ENCODE results near the gene HUS1.

The HUS1 gene

GRCh38 chr7:47915616-47915976 is 63.8 kb downstream of the HUS1 start:
- no peak for TF ChIP-seq CTCF (IDR thresholded peaks at IDR 0.05; ENCODE audit: extremely low read depth, insufficient read depth, missing control alignments)
- DNase-seq (ENCODE audit: low spot score): no peak
- in situ Hi-C loops (cut with MboI; ENCODE audit: low pct_unique_long_range_greater_than_20kb, low sequenced_read_pairs, unreplicated experiment): no loop called here

GRCh38 chr7:47914717-47915615 is 64.4 kb downstream of the HUS1 start:
- no peak for DNase-seq (ENCODE audit: low spot score)
- no peak for TF ChIP-seq CTCF (IDR thresholded peaks at IDR 0.05; ENCODE audit: extremely low read depth, insufficient read depth, missing control alignments)
- in situ Hi-C loops (cut with MboI; ENCODE audit: low pct_unique_long_range_greater_than_20kb, low sequenced_read_pairs, unreplicated experiment): no loop called here
